Lower lobe of right lung (tissue), 2 donors: ENCODE results near the gene NSUN2. TPM values are rescaled to one million over a fixed set of nuclear protein-coding genes. Genes with fewer than 3 reads are reported as not detected.

Experiments used
- ATAC-seq, 2 donors: fragments of 200-7000 bp; cut with Tn5 transposase; one replicate each; pipeline ENCODE4 v1.9.1; 2020 to 2022; ENCODE audit warnings: mild to moderate bottlenecking in 2 of 2, moderate library complexity in 2 of 2
- DNase-seq: peaks from one replicate; pipeline ENCODE4 v3.0.0-alpha.2; 2020
- H3K27ac ChIP-seq: fragments of 200-600 bp; one replicate; pipeline ENCODE4 v1.8.0; 2022
- H3K27me3 ChIP-seq: fragments of 200-600 bp; one replicate; pipeline ENCODE4 v1.8.0; 2022; ENCODE audit warnings: low read depth
- H3K36me3 ChIP-seq: fragments of 200-600 bp; one replicate; pipeline ENCODE4 v1.8.0; 2022; ENCODE audit warnings: mild to moderate bottlenecking
- H3K4me1 ChIP-seq: fragments of 200-600 bp; one replicate; pipeline ENCODE4 v1.8.0; 2022
- H3K4me3 ChIP-seq: fragments of 200-600 bp; one replicate; pipeline ENCODE4 v1.8.0; 2022; ENCODE audit warnings: mild to moderate bottlenecking
- H3K9me3 ChIP-seq: fragments of 200-600 bp; one replicate; pipeline ENCODE4 v1.8.0; 2022
- intact Hi-C: fragments of 100-400 bp; cut with DNase I; formaldehyde crosslinking; loops from one replicate; pipeline ENCODE4 v1.11.0; 2022
- total RNA-seq: library from RNA; stranded (reverse); fragmentation: NEBNext Ultra II Directional; extraction: Animal tissue kit (Norgen Biotek cat#: 25700); gene quantifications from one replicate; pipeline ENCODE4 v1.2.1, GENCODE V29; 2021
- TF ChIP-seq, protein P1 (sequence below): fragments of 200-600 bp; IDR thresholded peaks from one replicate; pipeline ENCODE4 v1.8.0; 2022; ENCODE audit warnings: antibody characterized with exemption, mild to moderate bottlenecking
- donor health status: DM: no; HTN: yes; CAD: no; lungs with severe emphysema.

Gene NSUN2
- total RNA-seq, 1 donor from 2014 or later = 43.3 TPM

DNA sequence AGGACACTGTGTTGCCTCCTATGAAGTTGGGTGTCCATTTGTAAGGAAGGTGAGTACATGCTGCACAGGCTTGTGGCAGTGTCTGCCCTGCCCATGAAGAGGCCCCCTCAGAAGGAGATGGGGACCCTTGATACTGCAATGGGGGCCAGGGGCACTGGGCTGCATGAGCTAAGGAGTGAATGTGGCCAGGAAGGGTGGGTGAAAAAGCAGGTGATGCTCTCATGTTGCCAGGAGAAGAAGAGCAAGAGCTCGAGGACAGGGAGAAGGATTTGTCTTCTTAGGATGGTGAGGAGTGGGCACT lies 76.1 kb downstream of the NSUN2 start:
- H3K36me3 ChIP-seq = no peaks in the 10 kb centered on the region
- H3K27ac ChIP-seq = no peak overlapping the region
- H3K9me3 ChIP-seq = no peaks in the 10 kb centered on the region
- H3K27me3 ChIP-seq = peaks cover 11% of the 10 kb centered on the region
- H3K4me1 ChIP-seq = no peaks in the 10 kb centered on the region
- DNase-seq (no peak), ATAC-seq (no peak)
- TF ChIP-seq, protein P1, sequence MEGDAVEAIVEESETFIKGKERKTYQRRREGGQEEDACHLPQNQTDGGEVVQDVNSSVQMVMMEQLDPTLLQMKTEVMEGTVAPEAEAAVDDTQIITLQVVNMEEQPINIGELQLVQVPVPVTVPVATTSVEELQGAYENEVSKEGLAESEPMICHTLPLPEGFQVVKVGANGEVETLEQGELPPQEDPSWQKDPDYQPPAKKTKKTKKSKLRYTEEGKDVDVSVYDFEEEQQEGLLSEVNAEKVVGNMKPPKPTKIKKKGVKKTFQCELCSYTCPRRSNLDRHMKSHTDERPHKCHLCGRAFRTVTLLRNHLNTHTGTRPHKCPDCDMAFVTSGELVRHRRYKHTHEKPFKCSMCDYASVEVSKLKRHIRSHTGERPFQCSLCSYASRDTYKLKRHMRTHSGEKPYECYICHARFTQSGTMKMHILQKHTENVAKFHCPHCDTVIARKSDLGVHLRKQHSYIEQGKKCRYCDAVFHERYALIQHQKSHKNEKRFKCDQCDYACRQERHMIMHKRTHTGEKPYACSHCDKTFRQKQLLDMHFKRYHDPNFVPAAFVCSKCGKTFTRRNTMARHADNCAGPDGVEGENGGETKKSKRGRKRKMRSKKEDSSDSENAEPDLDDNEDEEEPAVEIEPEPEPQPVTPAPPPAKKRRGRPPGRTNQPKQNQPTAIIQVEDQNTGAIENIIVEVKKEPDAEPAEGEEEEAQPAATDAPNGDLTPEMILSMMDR = no peak
- no peak overlapping the region for H3K4me3 ChIP-seq
- intact Hi-C loops = no loop called here

DNA sequence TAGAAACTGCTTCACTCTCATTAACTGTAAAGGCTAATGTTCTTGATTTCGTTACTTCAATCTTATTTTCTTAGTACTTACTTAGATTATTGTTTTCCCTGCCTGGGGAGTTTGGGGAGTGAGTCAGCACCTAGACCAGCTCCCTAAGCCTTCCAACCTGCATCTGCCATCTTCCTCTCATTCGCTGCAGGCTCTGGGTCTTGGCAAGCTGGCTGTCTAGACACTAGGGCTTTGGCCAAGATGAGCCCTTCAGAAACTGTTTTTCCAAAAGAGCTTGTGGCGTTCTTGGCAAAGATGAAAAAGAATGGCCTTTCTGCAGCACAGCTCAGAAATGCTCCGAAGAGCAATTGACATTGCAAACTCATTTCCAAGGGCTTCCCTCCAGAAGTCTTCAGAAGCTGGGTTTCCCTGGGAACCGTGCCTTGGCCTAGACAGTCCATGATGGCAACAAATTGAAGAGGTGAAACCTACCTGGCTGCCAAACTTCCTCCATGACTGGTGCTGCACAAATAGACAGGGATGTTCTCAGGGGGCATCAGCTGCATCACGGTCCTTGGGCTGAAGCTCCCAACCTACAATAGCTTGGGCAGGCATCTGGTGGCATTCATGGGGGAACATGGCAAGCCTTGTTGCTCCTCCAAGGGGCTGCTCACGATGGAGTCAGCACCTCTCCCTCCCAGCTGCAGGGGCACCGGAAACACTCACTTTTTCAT lies 76.6 kb downstream of the NSUN2 start:
- H3K4me1 ChIP-seq = no peaks in the 10 kb centered on the region
- H3K27me3 ChIP-seq = peaks cover 11% of the 10 kb centered on the region
- intact Hi-C loops = no loop called here
- no peaks in the 10 kb centered on the region for H3K9me3 ChIP-seq
- no peaks in the 10 kb centered on the region for H3K36me3 ChIP-seq
- H3K4me3 ChIP-seq = no peak overlapping the region
- no peak overlapping the region for H3K27ac ChIP-seq
- DNase-seq = no peak
- TF ChIP-seq, protein P1 = no peak
- ATAC-seq = no peak

DNA sequence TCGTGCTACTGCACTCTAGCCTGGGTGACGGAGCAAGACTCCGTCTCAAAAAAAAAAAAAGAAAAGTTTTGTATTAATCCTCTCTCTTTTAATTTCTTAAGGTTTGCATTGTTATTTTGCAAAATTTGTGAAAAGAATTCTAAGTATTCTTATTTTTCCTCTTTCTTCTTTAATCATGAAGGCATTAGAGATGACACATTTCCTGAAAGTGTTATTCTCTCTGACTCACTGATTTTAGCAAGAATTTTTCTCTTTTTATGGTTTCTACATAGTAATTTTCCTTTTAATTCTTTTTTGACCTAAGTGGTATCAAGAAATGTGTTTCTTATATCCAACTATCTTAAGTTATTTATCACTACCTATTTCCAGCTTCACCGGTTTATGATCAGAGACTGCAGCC lies 78.0 kb downstream of the NSUN2 start:
- no peaks in the 10 kb centered on the region for H3K4me1 ChIP-seq
- H3K9me3 ChIP-seq = no peaks in the 10 kb centered on the region
- TF ChIP-seq, protein P1 = no peak
- H3K36me3 ChIP-seq = no peaks in the 10 kb centered on the region
- H3K27me3 ChIP-seq = peaks cover 11% of the 10 kb centered on the region
- H3K27ac ChIP-seq = no peak overlapping the region
- intact Hi-C loops = no loop called here
- ATAC-seq = no peak
- H3K4me3 ChIP-seq = no peak overlapping the region
- DNase-seq = no peak

DNA sequence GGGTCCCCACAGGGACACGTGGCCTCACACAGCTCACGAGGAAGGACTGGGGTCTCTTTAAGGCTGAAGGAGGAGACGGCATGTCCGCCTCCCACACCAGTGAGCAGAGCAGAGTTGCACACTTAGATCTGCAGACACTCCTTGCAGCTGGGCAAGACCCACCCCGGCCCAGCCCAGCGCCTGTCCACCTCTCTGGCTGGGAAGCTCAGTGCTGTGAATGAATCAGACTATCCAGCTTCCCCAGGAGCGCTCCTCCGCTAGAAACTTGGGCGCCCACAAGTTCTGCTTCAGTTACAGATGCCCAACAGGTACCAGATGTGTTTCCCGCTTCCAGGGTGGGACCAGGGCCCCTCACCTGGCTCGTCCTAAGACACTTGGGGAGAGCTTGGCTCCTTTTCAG lies 78.9 kb downstream of the NSUN2 start:
- Histone ChIP-seq H3K36me3 (no peaks in the 10 kb centered on the region), H3K9me3 (no peaks in the 10 kb centered on the region), H3K4me3 (no peak overlapping the region), H3K27me3 (peaks cover 11% of the 10 kb centered on the region), H3K4me1 (no peaks in the 10 kb centered on the region), H3K27ac (no peak overlapping the region)
- TF ChIP-seq, protein P1 = no peak
- intact Hi-C loops = no loop called here
- ATAC-seq (no peak), DNase-seq (no peak)

DNA sequence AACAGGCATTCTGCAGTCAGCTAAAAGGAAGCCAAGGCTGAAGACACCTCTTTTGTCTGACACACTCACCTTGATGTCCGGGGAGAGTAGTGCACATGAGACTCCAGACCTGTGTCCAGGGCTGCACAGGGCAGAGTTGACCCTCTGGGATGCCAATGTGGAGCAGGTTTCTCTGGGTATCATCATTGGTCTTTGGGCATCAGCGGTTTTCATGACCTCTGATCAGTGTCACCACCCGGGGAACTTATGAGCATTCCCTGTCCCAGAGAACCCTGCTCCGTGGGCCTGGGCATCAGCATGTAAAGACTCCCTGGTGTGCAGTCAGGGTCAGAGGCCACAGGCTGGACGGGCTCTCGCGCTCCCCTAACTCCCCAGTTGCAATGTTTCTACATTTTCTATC lies 80.2 kb downstream of the NSUN2 start:
- Histone ChIP-seq H3K9me3 (no peaks in the 10 kb centered on the region), H3K27ac (no peak overlapping the region), H3K4me1 (no peaks in the 10 kb centered on the region), H3K27me3 (peaks cover 11% of the 10 kb centered on the region), H3K4me3 (no peak overlapping the region), H3K36me3 (no peaks in the 10 kb centered on the region)
- TF ChIP-seq, protein P1 = no peak
- no peak for DNase-seq
- intact Hi-C loops = no loop called here
- ATAC-seq = no peak

DNA sequence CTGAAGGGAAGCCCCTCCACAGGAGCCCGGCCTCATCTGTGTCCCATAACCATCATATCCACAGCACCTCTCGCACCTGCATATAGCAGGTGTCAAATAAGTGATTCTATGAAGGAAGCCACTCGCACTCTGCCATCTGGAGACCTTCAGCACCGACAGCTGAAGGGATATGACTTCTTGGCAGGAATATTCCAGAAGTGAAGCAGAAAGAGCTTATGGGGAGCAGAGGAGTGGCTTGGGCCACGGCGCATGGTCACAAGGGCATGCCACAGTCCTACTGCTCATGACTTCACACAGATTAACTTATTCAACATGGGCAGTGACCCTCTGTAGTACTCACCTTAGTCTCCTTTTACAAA lies 80.9 kb downstream of the NSUN2 start:
- Histone ChIP-seq H3K9me3 (no peaks in the 10 kb centered on the region), H3K4me3 (no peak overlapping the region), H3K36me3 (no peaks in the 10 kb centered on the region), H3K27ac (no peak overlapping the region), H3K27me3 (peaks cover 11% of the 10 kb centered on the region), H3K4me1 (no peaks in the 10 kb centered on the region)
- no peak for ATAC-seq
- DNase-seq = no peak
- TF ChIP-seq, protein P1 = no peak
- intact Hi-C loops = no loop called here
